HepG2 (cell line): ENCODE data around the gene KLF15. TPM values are rescaled to one million over a fixed set of nuclear protein-coding genes. Genes with fewer than 3 reads are reported as not detected.

Source experiments
- ASH2L ChIP-seq: fragments of 300-600, 200-600 bp; sonication (generic); IDR thresholded peaks from 2 replicates; pipeline ENCODE4 v1.7.0; 2017; ENCODE audit warnings: low read depth, mild to moderate bottlenecking, moderate library complexity, mixed read lengths, low read length; ENCODE audit not compliant: insufficient read length
- ATF7 ChIP-seq, 2 experiments: fragments of 450-650 bp in 1 of 2; sonication (generic) in 1 of 2; formaldehyde crosslinking in 1 of 2; IDR thresholded peaks; 2 replicates each; pipeline versions ENCODE4 v1.4.0 to v1.6.1; 2016 to 2020; ENCODE audit warnings: antibody characterized with exemption in 1 of 2, mild to moderate bottlenecking in 1 of 2, missing genetic modification reagents in 1 of 2
- DNMT1 ChIP-seq: sonication (generic); formaldehyde crosslinking; IDR thresholded peaks from 2 replicates; pipeline ENCODE4 v1.5.1; 2020; ENCODE audit warnings: mild to moderate bottlenecking, missing genetic modification reagents
- ELF1 ChIP-seq: sonication (generic); formaldehyde crosslinking; IDR thresholded peaks from 2 replicates; pipeline ENCODE4 v1.4.0; 2020; ENCODE audit warnings: missing genetic modification reagents
- FLYWCH1 ChIP-seq: sonication (generic); formaldehyde crosslinking; IDR thresholded peaks from 2 replicates; pipeline ENCODE4 v1.8.1; 2023; ENCODE audit warnings: mild to moderate bottlenecking, missing genetic modification reagents
- GABPB1 ChIP-seq: IDR thresholded peaks from 2 replicates; pipeline ENCODE4 v1.6.1; 2016; ENCODE audit warnings: mild to moderate bottlenecking, missing genetic modification reagents, moderate library complexity, missing compliant biosample characterization
- GRHL1 ChIP-seq: sonication (generic); formaldehyde crosslinking; conservative IDR thresholded peaks from 2 replicates; pipeline ENCODE4 v1.8.0; 2022; ENCODE audit warnings: missing genetic modification reagents
- HOXA3 ChIP-seq: sonication (generic); formaldehyde crosslinking; IDR thresholded peaks from 2 replicates; pipeline ENCODE4 v1.5.0; 2020; ENCODE audit warnings: missing genetic modification reagents
- JUN ChIP-seq: sonication (generic); formaldehyde crosslinking; IDR thresholded peaks from 2 replicates; pipeline ENCODE4 v1.4.0; 2020; ENCODE audit warnings: mild to moderate bottlenecking, missing genetic modification reagents
- JUNB ChIP-seq: sonication (generic); formaldehyde crosslinking; IDR thresholded peaks from 2 replicates; pipeline ENCODE4 v1.8.0; 2022; ENCODE audit warnings: missing genetic modification reagents, mild to moderate bottlenecking, borderline replicate concordance
- NFE2L2 ChIP-seq: fragments of 150-350 bp; IDR thresholded peaks from 2 replicates; pipeline ENCODE4 v1.6.1; 2014; ENCODE audit warnings: low read length
- NR3C1 ChIP-seq: sonication (generic); formaldehyde crosslinking; IDR thresholded peaks from 2 replicates; pipeline ENCODE4 v1.4.0; 2020; ENCODE audit warnings: missing genetic modification reagents
- PHF20 ChIP-seq: sonication (generic); formaldehyde crosslinking; IDR thresholded peaks from 2 replicates; pipeline ENCODE4 v1.5.0; 2020; ENCODE audit warnings: mild to moderate bottlenecking, missing genetic modification reagents
- PRDM4 ChIP-seq: sonication (generic); formaldehyde crosslinking; IDR thresholded peaks from 2 replicates; pipeline ENCODE4 v1.9.0; 2021; ENCODE audit warnings: missing genetic modification reagents, borderline replicate concordance
- SCMH1 ChIP-seq: sonication (generic); formaldehyde crosslinking; IDR thresholded peaks from 2 replicates; pipeline ENCODE4 v1.9.0; 2021; ENCODE audit warnings: missing genetic modification reagents, mild to moderate bottlenecking, borderline replicate concordance
- SMAD9 ChIP-seq: sonication (generic); formaldehyde crosslinking; IDR thresholded peaks from 2 replicates; pipeline ENCODE4 v1.5.1; 2020; ENCODE audit warnings: mild to moderate bottlenecking, missing genetic modification reagents
- ZHX1 ChIP-seq: sonication (generic); formaldehyde crosslinking; IDR thresholded peaks from 2 replicates; pipeline ENCODE4 v1.8.1; 2022; ENCODE audit warnings: low read depth, mild to moderate bottlenecking, missing genetic modification reagents
- ZNF251 ChIP-seq: sonication (generic); formaldehyde crosslinking; IDR thresholded peaks from 2 replicates; pipeline ENCODE4 v1.9.0; 2021; ENCODE audit warnings: mild to moderate bottlenecking, missing genetic modification reagents
- ZNF260 ChIP-seq: sonication (generic); formaldehyde crosslinking; IDR thresholded peaks from 2 replicates; pipeline ENCODE4 v1.4.0; 2020; ENCODE audit warnings: missing genetic modification reagents, low read depth, mild to moderate bottlenecking, borderline replicate concordance
- ZNF362 ChIP-seq: sonication (generic); formaldehyde crosslinking; IDR thresholded peaks from 2 replicates; pipeline ENCODE4 v1.4.0; 2020; ENCODE audit warnings: missing genetic modification reagents, mild to moderate bottlenecking, borderline replicate concordance
- ZNF44 ChIP-seq: sonication (generic); formaldehyde crosslinking; IDR thresholded peaks from 2 replicates; pipeline ENCODE4 v1.5.1; 2020; ENCODE audit warnings: mild to moderate bottlenecking, missing genetic modification reagents
- ZNF672 ChIP-seq: sonication (generic); formaldehyde crosslinking; IDR thresholded peaks from 2 replicates; pipeline ENCODE4 v1.8.1; 2022; ENCODE audit warnings: missing genetic modification reagents
- ZNF720 ChIP-seq: sonication (generic); formaldehyde crosslinking; IDR thresholded peaks from 2 replicates; pipeline ENCODE4 v1.4.0; 2020; ENCODE audit warnings: missing genetic modification reagents
- polyA plus RNA-seq, 8 experiments: library from polyadenylated mRNA; depleted of rRNA in 3 of 8; stranded (reverse) in 7 of 8; unstranded in 1 of 8; fragments of >200 nt; fragmentation: Illumina TruSeq in 4 of 8; extraction: Trizol in 4 of 8; gene quantifications; 2 replicates each; pipeline versions ENCODE4 v1.2.1 to v1.2.3, GENCODE V29; 2011 to 2016; ENCODE audit warnings: low read depth in 4 of 8, missing spikeins in 1 of 8, mixed read lengths in 1 of 8; ENCODE audit not compliant: insufficient read depth in 1 of 8
- total RNA-seq, 5 experiments: library from RNA; depleted of rRNA; stranded (reverse); fragments of >200 nt; fragmentation: Illumina TruSeq; extraction: Trizol; gene quantifications; 2 replicates each; pipeline ENCODE4 v1.2.3, GENCODE V29; 2016; ENCODE audit warnings: low read depth in 1 of 5

Gene KLF15
- total and polyA plus RNA-seq, 2 of the 13 experiments (the other 11 are each of a cell fraction or from before 2014, with no cell fraction given): 7.1 to 7.8 TPM

GRCh38 chr3:126355777-126356372 lies 1.3 kb downstream of the KLF15 start (continued):
- TF ChIP-seq ATF7 (IDR thresholded peaks at IDR 0.05) (no peak), ATF7 (CRISPR knock-in tag; IDR thresholded peaks at IDR 0.05) (no peak), ZNF720 (CRISPR knock-in tag) (no peak), ZNF672 (CRISPR knock-in tag) (no peak), FLYWCH1 (CRISPR knock-in tag) (no peak), ZNF260 (CRISPR knock-in tag) (no peak), ZHX1 (CRISPR knock-in tag) (no peak), ASH2L (peak; percentile 58), PHF20 (CRISPR knock-in tag) (no peak; the same call in 1 of the 2 replicates), GABPB1 (peak; percentile 83), JUNB (CRISPR knock-in tag) (no peak), ZNF362 (no peak), ZNF44 (CRISPR knock-in tag) (no peak), NR3C1 (no peak), SCMH1 (no peak), HOXA3 (CRISPR knock-in tag) (peak; percentile 80), DNMT1 (no peak), JUN (CRISPR knock-in tag) (no peak; the same call in 1 of the 2 replicates), ZNF251 (no peak), PRDM4 (CRISPR knock-in tag) (no peak), SMAD9 (0 out of 2 replicates have a peak, but pooled peaks have one; percentile 27), GRHL1 (CRISPR knock-in tag) (no peak), NFE2L2 (no peak), ELF1 (0 out of 2 replicates have a peak, but pooled peaks have one; percentile 44)
